Activated CD4-positive, alpha-beta T cell treated with anti-CD3 and anti-CD28 coated beads for 24 hours (primary cell): ENCODE results near the gene KCNJ9.
A peak's percentile ranks its signal among the peaks of the same experiment; 100 is the strongest.

Experiments used
- DNase-seq, 2 donors: peaks; one replicate each; pipeline ENCODE4 v3.0.0-alpha.2; 2020; ENCODE audit warnings: low read depth in 2 of 2

Gene KCNJ9

DNA sequence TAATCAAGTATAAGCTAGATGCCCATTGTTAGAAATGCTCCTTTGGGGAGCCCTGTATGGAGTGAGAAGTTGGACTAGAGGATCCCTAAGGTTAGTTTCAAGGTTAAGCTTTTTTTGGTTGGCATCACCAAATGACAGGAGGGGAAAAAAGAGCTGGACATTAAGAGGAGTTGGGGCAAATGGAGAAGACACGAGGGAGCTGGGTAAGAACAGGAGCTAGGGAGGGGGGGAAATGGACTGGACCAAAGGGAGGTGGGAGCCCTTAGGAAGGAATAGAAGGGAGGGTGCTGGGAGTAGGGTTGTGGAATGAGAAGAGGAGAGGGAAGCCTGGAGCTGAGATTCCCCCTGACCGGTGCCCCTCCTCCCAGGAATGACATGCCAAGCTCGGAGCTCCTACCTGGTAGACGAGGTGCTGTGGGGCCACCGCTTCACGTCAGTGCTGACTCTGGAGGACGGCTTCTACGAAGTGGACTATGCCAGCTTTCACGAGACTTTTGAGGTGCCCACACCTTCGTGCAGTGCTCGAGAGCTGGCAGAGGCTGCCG lies 5.9 kb downstream of the KCNJ9 start:
- no peak for DNase-seq

DNA sequence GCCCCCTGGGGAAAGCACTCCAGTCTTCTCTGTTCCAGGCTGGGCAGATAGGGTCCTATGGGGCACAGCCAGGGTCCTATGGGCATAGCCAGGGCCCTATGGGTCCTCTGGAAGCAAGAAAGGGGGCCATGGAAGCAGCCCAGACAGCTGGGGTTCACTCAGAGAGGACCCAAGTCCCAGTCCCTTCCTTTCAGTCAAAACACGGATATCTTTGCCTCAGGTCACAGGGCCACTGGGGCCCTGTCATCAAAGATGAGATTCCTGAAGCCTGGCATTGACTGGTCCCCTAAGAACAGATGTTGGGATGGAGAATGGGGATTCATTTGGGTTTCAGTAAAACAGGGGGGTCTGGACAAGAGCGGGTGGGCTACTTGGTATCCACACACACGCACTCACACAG lies 8.5 kb downstream of the KCNJ9 start:
- DNase-seq: no peak

DNA sequence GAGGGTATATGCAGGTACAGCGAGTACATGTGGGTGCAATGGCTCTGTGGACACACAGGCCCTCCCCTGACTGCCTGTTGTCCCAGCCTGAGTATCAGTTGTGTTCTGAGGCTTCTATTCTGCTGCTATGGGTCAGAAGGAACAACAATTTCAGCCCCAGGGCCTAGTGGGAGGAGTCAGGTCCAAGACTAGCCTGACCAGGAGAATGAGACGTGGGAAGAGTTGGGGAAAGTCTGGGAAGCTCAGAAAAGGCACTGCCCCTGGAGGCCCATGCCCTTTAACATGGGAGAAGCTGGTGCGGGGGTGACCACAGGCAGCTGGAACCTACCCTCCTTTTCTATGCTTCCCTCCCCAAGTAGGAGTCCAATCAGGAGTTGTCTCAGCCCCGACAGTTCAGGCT lies 9.4 kb downstream of the KCNJ9 start:
- DNase-seq: no peak

DNA sequence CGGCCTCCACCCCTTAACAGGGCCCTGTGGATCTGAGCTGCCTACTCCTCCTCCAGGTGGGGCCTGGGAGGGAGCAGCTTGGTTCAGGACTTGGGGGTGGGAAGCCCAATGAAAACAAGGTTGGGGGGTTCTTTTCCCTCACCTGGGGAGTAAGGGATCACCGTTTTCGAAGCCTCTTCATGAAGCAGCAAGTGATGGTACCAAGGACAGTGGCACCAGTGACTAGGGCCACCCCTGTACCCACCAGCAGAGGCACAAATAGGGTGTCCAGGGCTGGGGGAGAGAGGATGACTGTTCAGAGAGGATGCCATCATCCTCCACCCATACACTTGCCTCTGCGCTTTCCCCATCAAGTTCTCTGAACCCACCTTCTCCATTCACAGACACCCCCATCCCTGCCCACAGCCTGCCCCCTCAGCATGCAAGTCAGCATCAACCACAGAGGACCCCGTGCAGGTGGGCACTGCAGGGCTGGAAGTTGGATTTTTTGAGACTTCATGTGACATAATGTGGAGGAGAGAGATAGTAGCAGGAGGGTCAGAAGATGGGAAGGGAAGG lies 10.4 kb downstream of the KCNJ9 start:
- DNase-seq: no peak

DNA sequence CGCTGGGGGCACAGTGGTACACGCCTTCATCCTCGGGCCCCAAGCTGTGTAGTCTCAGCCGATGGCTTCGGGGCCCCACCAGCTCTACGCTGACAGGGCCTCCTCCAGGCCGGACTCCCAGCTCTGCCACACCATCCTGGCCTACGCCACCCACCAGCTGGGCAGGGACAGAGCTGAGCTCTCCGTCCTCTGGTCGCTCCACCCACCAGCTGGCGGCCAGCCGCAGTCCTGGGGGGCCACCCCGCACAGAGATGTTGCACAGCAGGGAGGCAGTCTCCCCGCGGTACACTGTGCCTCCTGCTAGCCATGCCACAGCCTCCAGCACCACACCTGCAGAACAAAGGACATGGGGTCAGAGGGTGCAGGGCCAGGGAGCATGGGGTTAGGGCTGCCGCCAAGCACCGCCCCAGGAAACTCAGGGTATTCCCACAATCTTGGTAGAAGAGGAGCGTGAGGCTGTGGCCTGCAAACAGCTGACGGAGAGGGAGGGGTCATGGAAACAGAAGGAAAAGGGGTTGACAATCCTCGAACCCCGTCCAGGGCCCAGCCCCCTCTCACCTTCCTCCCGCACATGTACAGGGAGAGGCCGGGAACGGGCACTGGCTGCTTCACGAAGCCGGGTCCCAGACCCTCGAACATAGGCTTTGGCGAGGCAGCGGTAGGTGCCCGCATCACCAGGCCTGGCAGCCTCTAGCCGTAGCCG lies 11.2 kb downstream of the KCNJ9 start:
- DNase-seq: no peak

DNA sequence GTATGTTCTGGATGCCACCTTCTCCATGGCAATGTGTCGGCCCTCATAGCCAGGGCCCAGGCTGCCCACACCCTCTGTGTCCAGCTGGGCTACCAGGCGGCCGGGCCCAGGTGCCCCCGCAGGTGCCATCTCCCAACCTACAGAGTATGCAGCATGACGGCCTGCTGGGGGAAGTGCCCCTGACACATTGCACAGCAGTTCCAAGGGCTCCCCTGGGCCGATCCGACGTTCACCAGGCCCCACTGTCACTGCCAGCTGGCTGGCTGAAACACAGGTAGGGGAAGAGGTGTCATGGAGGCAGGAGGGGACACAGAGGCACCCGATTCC lies 11.7 kb downstream of the KCNJ9 start:
- DNase-seq: no peak

DNA sequence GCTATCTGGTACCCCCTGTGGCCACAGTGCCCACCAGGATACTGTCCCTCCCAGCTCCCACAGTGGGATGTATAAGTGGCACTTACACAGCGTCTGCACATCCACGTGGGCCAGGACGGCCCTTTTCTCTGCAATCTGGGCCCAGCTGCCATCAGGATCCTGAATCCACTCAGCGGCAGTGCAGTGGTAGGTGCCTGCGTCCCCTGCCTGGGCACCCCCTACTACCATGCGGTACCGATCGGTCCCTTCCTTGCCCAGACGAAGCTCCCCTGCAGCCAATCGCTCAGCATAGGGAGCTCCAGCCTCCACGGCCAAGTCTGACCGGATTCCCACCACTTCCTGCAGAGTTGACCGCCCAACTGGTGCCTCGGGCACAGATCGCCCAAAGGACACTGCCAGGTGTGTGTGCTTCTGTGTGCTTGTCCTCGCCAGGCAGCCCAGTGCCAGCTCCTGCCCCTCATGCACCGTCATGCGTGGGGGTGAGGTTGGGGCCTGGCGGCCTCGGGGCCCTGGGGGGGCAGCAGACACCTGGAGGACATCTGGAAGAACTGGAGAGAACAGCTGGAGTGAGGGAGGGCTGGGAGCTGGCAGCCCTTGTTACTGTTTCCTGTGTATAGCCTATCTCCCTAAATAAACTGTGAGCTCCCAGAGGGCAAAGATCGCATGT lies 12.4 kb downstream of the KCNJ9 start:
- DNase-seq: no peak

DNA sequence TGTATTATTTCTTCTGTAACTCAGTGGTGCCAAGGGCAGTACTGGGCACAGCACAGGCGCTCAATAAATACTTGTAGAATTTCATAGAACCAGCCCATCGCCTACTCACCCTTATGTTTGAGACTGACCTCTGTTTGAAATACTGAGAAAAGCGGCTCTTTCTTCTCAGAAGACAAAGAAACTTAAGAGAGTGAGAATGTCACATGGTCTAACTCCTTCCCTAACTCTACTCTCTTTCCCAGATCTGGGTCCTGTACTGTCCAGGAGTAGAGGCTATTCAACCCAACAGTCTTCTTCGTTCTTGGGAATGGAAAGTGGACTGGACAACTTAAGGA lies 12.9 kb downstream of the KCNJ9 start:
- no peak for DNase-seq

DNA sequence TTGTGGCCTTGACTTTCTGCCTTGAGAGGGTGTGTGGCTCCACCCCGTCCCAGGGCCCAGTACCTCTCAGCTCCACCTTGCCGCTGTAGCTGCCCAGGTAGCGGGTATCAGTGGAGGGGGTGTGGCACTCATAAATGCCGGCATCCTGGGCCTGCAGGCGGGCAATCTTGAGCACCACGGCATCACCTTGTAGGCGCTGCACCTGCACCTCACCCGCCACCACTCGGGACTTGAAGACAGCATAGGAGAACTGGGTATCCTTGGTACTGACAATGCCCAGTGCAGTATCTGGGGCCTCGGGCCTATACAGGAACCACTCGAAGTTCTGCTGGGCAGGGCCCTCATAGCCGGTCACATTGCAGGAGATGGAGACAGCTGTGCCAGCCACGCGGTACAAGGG lies 13.5 kb downstream of the KCNJ9 start:
- DNase-seq: no peak

DNA sequence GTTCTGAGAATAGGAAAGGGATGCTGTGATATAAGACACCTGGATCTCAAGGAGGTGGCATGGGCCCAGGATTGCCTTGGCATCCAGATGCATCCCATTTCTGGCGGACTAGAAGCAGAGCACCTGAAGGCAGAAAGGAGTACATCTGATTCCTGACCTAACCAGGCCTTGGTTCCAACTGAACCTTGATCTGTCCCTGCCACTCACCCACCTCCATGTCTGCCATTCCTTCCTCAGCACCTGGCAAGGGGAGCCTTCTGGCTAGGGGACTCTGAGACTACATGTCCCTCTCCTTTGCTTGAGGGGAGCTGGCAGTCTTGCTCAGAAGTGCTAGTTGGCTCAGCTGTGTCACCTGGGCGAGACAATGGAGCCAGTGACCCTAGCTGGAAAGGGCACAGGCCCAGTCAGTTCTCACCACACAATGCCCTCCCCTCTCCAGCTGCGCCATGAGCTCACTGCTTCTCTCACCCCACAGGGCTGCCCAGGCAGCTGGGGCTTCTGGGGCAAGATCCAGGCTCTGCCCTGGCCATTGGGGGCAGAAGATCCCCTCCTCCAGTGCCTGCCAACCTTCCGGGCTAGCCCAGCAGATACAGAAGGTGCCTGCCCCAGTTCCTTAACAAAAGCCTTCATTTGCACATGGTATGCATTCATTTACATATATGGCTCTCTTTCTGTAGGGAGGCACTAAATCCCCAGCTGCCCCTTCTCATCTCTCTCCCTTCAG lies 14.2 kb downstream of the KCNJ9 start:
- no peak for DNase-seq

DNA sequence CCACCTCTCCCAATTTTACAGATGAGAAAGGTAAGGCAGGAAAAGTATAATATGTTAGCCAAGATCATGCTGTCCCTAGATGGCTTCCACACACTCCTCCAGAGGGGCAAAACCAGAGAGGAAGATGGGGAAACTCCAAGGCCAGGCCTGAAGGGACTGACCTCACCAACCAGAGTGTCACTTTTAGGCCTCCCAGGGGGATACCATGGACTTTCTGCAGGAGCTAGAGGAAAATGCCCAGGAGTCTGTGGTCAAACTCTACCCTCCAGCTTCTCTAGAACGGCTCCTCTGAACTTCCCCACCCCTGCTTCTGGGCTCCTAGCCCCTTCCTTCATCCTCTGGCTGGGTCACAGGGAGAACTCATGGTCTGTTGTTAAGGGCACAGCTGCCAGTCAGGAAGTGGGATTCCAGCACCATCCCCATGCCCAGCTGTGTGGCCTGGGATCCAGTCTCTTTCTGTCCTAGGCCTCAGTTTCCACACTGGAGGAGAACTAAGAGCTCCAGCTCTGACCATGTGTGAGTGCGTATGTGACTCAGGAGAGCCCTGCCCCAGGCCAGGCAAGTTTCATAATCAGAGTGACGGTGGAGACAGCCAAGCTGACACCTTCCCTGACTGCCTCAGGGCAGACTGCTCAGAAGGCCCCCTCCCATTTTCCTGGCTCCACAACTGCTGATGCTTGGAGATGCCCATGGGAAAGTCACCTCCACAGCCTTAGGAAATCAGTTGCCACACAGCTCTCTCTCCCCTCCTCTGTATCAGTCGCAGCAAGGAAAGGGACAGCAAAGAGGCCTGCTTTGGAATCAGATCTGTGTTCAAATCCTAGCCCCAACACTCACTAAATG lies 15.2 kb downstream of the KCNJ9 start:
- DNase-seq: no peak

DNA sequence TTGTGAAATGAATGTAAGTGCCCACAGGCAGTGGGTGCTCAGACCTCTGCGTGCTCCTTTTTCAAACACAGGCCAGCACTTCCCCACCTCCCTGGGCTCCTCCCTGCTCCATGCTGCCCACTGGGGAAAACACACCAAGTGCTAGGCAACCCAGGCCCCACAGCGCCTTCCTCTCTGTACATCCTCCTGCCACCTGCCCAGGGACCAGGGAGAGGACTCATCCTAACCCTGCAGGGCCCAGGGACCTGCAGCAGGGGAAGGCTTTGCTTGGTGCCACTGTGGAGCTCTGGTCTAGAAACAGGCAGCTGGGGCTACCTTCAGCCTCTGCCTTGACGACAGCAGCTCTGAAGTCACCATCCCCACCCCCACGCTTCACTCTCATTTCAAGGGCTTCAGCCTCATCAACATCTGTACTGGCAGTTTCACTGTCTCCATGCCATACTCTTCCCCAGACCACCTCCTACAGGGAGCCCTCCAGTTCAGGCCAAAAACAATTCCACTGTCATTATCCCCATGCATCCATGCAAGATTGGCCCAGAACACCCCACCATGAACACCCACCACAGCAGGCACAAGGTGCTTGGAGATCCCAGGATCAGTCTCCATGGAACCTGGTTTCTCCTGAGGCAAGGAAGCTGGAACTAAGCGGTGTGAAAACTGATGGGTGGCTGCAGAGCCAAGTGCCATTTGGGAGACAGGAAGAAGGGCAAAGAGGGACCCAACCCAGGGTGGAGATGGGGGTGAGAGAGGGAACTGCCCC lies 16.0 kb downstream of the KCNJ9 start:
- no peak for DNase-seq

DNA sequence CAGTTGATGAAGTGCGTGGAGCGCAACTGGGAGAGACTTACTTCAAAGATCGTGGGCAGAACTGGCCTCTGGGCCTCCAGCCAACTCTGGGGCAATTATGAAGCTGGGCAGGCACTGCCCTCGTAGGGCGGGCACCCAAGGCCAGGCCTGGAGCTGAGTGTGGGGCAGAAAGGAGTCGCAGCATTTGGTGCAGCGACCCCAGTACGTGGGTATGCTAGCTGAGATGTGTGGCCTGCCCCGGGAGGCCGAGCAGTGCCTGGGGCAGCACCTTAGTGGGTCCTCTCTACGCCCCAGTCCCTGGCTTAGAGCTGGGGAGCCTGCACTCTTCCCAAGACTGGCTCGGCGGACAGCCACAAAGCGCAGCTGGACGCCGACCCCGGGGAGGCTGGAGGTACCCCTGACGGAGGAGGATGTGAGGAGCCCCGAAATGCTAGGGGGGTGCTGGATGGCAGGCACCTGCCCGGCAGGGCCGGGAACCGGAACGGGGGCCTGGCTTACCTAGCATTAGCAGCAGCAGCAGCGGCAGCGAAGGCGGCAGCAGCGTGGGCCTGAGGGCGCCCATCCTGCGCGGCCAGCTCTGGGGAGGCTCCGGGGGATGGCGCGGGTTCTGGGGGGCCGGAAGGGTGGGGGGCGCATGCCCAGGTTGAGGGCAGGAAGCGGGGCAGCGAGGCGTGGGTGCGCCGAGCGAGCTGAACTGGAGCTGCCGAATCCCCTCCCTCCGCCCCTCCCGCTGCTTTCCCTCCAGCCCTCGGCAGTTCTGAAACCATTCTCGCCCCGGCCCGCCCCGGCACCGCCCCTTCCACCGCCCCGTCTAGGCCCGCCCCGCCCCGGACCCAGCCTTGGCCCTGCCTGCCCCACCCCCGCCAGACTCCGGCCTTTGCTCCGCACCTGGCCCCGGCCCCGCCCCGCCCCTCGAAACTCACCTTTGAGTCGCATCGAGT lies 16.8 kb downstream of the KCNJ9 start, which contains the start of gene IGSF8:
Gene IGSF8, minus strand, starts transcription at position 709 of the 941 bp plus-strand sequence. Its CDS starts 147 bp downstream, at position 562.
- peak; percentile 88 to 91 for DNase-seq

DNA sequence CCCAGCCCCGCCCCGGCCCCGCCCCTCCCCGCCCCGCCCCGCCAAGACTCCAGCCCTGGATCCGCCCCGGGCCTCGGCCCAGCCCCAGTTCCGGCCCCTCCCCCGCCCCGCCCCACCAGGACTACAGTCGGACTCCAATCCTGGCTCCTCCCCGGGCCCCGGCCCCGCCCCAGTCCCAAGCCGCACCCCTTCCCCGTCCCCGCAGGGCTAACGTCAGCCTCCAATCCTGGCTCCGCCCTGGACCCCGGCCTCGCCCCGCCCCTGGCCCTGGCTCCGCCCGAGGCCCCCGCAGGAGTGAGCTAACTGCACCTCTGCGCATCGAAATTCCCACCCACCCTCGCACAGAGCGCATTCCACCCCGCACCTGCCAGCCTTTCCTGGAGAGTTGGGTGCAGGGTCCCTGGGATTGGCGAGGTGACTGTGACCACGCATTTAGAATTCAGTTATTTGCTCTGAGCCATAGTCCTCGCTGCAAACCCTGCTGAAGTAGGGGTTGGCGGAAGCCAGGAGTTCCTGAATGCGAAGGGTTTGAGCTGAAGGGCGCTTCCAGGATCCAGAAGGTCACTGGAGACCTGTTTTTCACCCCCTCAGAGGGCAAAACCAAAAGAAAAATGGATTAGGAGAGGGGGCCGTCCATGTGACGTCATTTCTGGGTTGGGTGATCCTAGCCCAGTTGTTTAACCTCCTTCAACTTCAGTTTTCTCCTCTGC lies 17.7 kb downstream of the KCNJ9 start:
- DNase-seq: peak; percentile 98 to 99

DNA sequence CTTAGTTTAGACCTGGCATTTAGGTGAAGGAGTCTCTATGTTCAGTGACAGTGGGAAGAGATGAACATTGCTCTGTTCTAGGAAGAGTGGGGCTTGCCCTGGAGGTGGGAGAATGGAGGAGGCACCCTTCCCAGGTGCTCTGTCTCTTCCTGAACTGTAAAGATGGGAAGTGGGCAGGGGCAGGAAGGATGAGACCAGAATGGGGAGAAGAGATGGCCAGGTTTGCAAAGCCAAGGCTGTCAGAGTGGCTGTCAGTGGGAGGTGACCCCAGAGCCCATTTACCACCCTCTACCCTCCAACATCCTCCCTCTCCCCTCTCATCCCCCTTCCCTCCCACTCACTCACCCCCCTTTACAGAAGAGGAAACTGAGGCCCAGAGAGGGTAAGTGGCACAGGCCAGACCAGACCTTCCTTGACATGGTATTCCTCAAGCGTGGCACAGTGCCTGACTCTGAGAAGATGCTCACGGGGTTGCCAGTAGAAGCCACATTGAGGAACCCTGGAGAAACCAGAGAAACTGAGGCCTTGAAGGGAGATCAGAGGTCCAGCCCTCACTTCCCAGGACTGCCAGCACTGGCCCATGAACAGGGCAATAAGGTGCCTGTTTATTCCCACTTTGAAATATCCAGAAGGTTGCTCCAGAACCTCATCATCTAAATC lies 18.5 kb downstream of the KCNJ9 start:
- DNase-seq: no peak

DNA sequence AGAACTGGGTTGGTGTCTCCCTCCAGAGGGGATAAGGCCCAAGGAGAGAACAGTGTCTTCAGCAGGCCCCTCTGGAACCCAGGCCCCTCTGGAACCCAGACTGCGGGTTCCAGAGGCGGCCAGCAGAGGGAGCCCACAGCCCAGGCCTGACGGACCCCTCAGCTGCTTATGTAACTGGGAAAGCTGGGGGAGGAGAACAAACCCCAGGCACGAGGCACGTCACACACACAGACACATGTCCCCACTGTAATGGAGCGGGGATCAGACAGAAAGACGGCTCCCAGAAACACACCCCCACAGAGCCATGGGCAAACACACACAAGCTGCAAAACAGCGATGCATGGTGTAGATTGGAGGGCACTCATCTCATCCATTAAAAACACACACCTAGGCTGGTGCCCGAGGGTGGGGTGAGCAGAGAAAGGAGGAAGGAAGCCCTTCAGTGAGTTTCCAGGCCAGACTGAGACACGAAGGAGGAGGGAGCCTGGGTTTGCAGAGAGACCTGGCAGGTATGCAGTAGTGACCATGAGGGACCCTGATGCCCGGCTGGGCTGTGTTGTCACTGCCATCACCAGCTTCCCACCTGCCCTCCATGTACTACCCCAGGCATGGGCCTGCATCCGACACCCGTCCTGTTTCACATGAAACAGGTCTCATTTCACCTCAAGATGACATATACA lies 19.8 kb downstream of the KCNJ9 start:
- peak; percentile 64 to 67 for DNase-seq

DNA sequence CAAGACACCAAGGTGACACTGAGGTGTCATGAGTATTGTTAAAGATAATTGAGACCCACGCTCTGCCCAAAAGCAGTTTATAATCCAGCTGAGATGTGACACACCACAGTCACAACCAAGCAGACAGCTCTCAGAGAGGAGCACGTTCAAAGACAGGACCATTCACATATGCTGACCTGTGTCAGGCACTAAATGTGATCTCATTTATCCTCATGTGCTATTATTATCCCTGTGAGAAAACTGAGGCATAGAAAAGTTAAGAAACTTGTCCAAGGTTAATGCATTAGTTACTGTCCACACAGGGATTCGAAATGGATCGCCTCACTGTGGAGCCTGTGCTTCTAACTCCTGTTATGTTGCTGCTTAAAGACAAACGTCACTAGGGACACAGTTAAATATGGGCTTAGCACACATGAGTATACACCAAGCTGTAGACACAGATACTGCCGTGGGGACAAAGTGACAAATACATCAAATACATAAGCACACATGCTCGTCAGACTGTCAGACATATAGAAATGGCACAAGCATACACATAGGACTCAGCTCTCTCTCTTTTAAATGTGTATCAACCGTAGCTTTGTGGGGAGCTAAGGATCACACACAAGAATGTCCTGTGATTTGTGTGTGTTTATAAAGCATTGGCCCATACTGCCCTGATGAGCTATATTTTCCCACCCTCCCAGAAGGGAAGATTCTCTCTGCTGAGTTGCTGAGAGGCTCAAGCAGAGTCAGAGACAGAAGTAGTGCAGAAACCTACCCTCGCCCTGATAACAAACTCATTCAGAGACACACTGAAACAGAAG lies 20.6 kb downstream of the KCNJ9 start:
- no peak for DNase-seq
